GM23338 (cell line): ENCODE results near the gene RHBDD1. TPM values are rescaled to one million over a fixed set of nuclear protein-coding genes. Genes with fewer than 3 reads are reported as not detected.

ENCODE experiments used
- ATAC-seq: fragments of 200-7000 bp; cut with Tn5 transposase; 3 replicates; pipeline ENCODE4 v1.9.1; 2020
- DNase-seq: peaks from one replicate; pipeline ENCODE4 v3.0.0-alpha.2; 2015; ENCODE audit warnings: low spot score
- H2AFZ ChIP-seq: fragments of 200-600 bp; sonication (generic); 2 replicates; pipeline ENCODE4 v1.8.0; 2016; ENCODE audit warnings: antibody characterized with exemption, mild to moderate bottlenecking, moderate library complexity
- H3F3A ChIP-seq: fragments of 200-600 bp; sonication (generic); replicated peaks from 2 replicates; pipeline ENCODE4 v1.8.0; 2017; ENCODE audit warnings: antibody characterized with exemption, mixed run types, low read depth
- H3K27ac ChIP-seq: fragments of 200-600 bp; sonication (generic); 2 replicates; pipeline ENCODE4 v1.6.1; 2016; ENCODE audit warnings: low read depth
- H3K27me3 ChIP-seq: fragments of 200-600 bp; sonication (generic); 2 replicates; pipeline ENCODE4 v1.8.0; 2016; ENCODE audit warnings: mild to moderate bottlenecking, mixed run types, moderate library complexity; ENCODE audit not compliant: insufficient read depth
- H3K36me3 ChIP-seq: fragments of 200-600 bp; sonication (generic); 2 replicates; pipeline ENCODE4 v1.8.0; 2016; ENCODE audit warnings: mild to moderate bottlenecking; ENCODE audit not compliant: insufficient read depth
- H3K4me1 ChIP-seq: fragments of 200-600 bp; sonication (generic); 2 replicates; pipeline ENCODE4 v1.8.0; 2016; ENCODE audit warnings: mild to moderate bottlenecking, moderate library complexity; ENCODE audit not compliant: insufficient read depth
- H3K4me2 ChIP-seq: fragments of 200-600 bp; sonication (generic); 2 replicates; pipeline ENCODE4 v1.7.1; 2017; ENCODE audit warnings: mixed run types
- H3K4me3 ChIP-seq: fragments of 200-600 bp; sonication (generic); 2 replicates; pipeline ENCODE4 v1.6.1; 2016; ENCODE audit warnings: mixed run types
- H3K79me2 ChIP-seq: fragments of 200-600 bp; sonication (generic); replicated peaks from 2 replicates; pipeline ENCODE4 v1.8.0; 2017; ENCODE audit warnings: mild to moderate bottlenecking; ENCODE audit not compliant: insufficient read depth
- H3K9me2 ChIP-seq: fragments of 200-600 bp; sonication (generic); 2 replicates; pipeline ENCODE4 v1.8.0; 2017; ENCODE audit not compliant: insufficient read depth
- H4K20me1 ChIP-seq: fragments of 200-600 bp; sonication (generic); replicated peaks from 2 replicates; pipeline ENCODE4 v1.8.0; 2017; ENCODE audit warnings: mild to moderate bottlenecking; ENCODE audit not compliant: insufficient read depth
- H3K27ac Mint-ChIP-seq: 2 replicates; pipeline ENCODE4 v1.8.0; 2020; ENCODE audit warnings: inconsistent platforms, mild to moderate bottlenecking, moderate library complexity, mixed read lengths
- H3K27me3 Mint-ChIP-seq: 3 replicates; pipeline ENCODE4 v1.8.0; 2022; ENCODE audit warnings: low read depth, mild to moderate bottlenecking, moderate library complexity, mixed read lengths, inconsistent platforms; ENCODE audit not compliant: insufficient read depth, poor library complexity
- H3K36me3 Mint-ChIP-seq: 3 replicates; pipeline ENCODE4 v1.8.0; 2021; ENCODE audit warnings: low read depth, mild to moderate bottlenecking, inconsistent platforms, moderate library complexity, mixed read lengths
- H3K4me1 Mint-ChIP-seq: 3 replicates; pipeline ENCODE4 v1.8.0; 2020; ENCODE audit warnings: mild to moderate bottlenecking, inconsistent platforms, mixed read lengths
- H3K4me3 Mint-ChIP-seq: 3 replicates; pipeline ENCODE4 v1.8.0; 2021; ENCODE audit warnings: moderate library complexity, mild to moderate bottlenecking, inconsistent platforms, mixed read lengths
- H3K9me3 Mint-ChIP-seq: 3 replicates; pipeline ENCODE4 v1.8.0; 2020; ENCODE audit warnings: moderate library complexity, mild to moderate bottlenecking, inconsistent platforms, mixed read lengths
- CREB1 ChIP-seq: fragments of 250-450 bp; sonication (Bioruptor Pico); IDR thresholded peaks from 2 replicates; pipeline ENCODE4 v1.5.0; 2020; ENCODE audit warnings: low read depth, mild to moderate bottlenecking, moderate library complexity
- CTCF ChIP-seq, 2 experiments: fragments of 200-600 bp in 1 of 2; sonication (generic) in 1 of 2; conservative IDR thresholded peaks; 2 replicates each; pipeline versions ENCODE4 v1.5.1 to v1.6.1; 2016 to 2017; ENCODE audit warnings: antibody characterized with exemption in 2 of 2, low read depth in 2 of 2, mild to moderate bottlenecking in 2 of 2, moderate library complexity in 1 of 2
- ETS1 ChIP-seq: IDR thresholded peaks from 2 replicates; pipeline ENCODE4 v1.6.1; 2016; ENCODE audit warnings: antibody characterized with exemption
- EZH2 ChIP-seq: fragments of 200-600 bp; sonication (generic); IDR thresholded peaks from one replicate; pipeline ENCODE4 v1.8.0; 2017; ENCODE audit warnings: antibody characterized with exemption, mild to moderate bottlenecking, low read depth; ENCODE audit not compliant: unreplicated experiment
- POLR2AphosphoS5 ChIP-seq: IDR thresholded peaks from 2 replicates; pipeline ENCODE4 v1.6.1; 2016; ENCODE audit warnings: antibody characterized with exemption, low read depth
- REST ChIP-seq: IDR thresholded peaks from one replicate; pipeline ENCODE4 v1.6.1; 2018; ENCODE audit warnings: antibody characterized with exemption; ENCODE audit not compliant: unreplicated experiment
- ZNF114 ChIP-seq: fragments of 250-450 bp; sonication (Bioruptor Pico); IDR thresholded peaks from 2 replicates; pipeline ENCODE4 v1.5.0; 2020; ENCODE audit warnings: mild to moderate bottlenecking, moderate library complexity
- polyA plus RNA-seq: library from polyadenylated mRNA; unstranded; fragments of >200 nt; fragmentation: Nextera tagmentation; extraction: Ambion mirVana; gene quantifications from 2 replicates; pipeline ENCODE4 v1.2.1, GENCODE V29; 2016
- total RNA-seq: library from RNA; depleted of rRNA; stranded (reverse); fragments of >200 nt; shearing (Covaris generic); gene quantifications from 2 replicates; pipeline ENCODE4 v1.2.3, GENCODE V29; 2014

Gene RHBDD1
- total and polyA plus RNA-seq, 2 experiments from 2014 or later, result 7.3 to 13.0 TPM

- H3F3A ChIP-seq, result peaks cover 5% of the 10 kb centered on the region; the same call in 1 of the 2 replicates
- H3K4me1 ChIP-seq, result peaks cover 40% of the 10 kb centered on the region
- peaks cover 4% of the 10 kb centered on the region; the same call in 1 of the 2 replicates for H3K36me3 ChIP-seq
- no peak for ATAC-seq
- H3K27ac Mint-ChIP-seq, result no peak overlapping the region
- peaks cover 35% of the 10 kb centered on the region for H3K4me1 Mint-ChIP-seq
- H3K9me2 ChIP-seq, result no peaks in the 10 kb centered on the region
- 0 out of 2 replicates have a peak, but pooled peaks cover 4% of the 10 kb centered on the region for H4K20me1 ChIP-seq
- peaks cover 81% of the 10 kb centered on the region for H3K79me2 ChIP-seq
- no peaks in the 10 kb centered on the region for H3K27me3 ChIP-seq
- no peak overlapping the region for H2AFZ ChIP-seq
- 0 out of 2 replicates have a peak overlapping the region, but pooled peaks have one; percentile 17 for H3K4me2 ChIP-seq
- TF ChIP-seq CREB1 (CRISPR knock-in tag) (no peak), CTCF (conservative IDR thresholded peaks at IDR 0.05; ENCODE audit: low read depth in 2 of 2) (no peak), EZH2 (no peak), ETS1 (no peak)
- DNase-seq, result no peak
- no peak overlapping the region for H3K4me3 ChIP-seq
- no peaks in the 10 kb centered on the region for H3K9me3 Mint-ChIP-seq
- peaks cover 26% of the 10 kb centered on the region for H3K36me3 Mint-ChIP-seq
- peaks cover 7% of the 10 kb centered on the region for H3K27me3 Mint-ChIP-seq
- H3K27ac ChIP-seq, result no peak overlapping the region
- no peak overlapping the region for H3K4me3 Mint-ChIP-seq
Observed at GRCh38 chr2:226788881-226789490, 46.9 kb upstream of the RHBDD1 start.

- H3K4me3 ChIP-seq, result 0 out of 2 replicates have a peak overlapping the region, but pooled peaks have one; percentile 54
- no peak overlapping the region for H2AFZ ChIP-seq
- 0 out of 2 replicates have a peak, but pooled peaks cover 4% of the 10 kb centered on the region for H4K20me1 ChIP-seq
- no peak for ATAC-seq
- H3K4me1 ChIP-seq, result peaks cover 47% of the 10 kb centered on the region
- H3K4me2 ChIP-seq, result peak overlapping the region; percentile 80; the same call in 1 of the 2 replicates
- H3K4me3 Mint-ChIP-seq, result peak overlapping the region; percentile 53; the same call in 2 of the 3 replicates
- no peaks in the 10 kb centered on the region for H3K9me3 Mint-ChIP-seq
- peaks cover 29% of the 10 kb centered on the region for H3K36me3 Mint-ChIP-seq
- H3K27me3 ChIP-seq, result no peaks in the 10 kb centered on the region
- peaks cover 4% of the 10 kb centered on the region; the same call in 1 of the 2 replicates for H3K36me3 ChIP-seq
- H3F3A ChIP-seq, result peaks cover 5% of the 10 kb centered on the region; the same call in 1 of the 2 replicates
- peaks cover 45% of the 10 kb centered on the region for H3K4me1 Mint-ChIP-seq
- no peak overlapping the region for H3K27ac Mint-ChIP-seq
- no peak for DNase-seq
- TF ChIP-seq ETS1 (no peak), ZNF114 (no peak), REST (no peak), POLR2AphosphoS5 (no peak), CTCF (conservative IDR thresholded peaks at IDR 0.05; ENCODE audit: low read depth in 2 of 2) (no peak), EZH2 (no peak)
- H3K79me2 ChIP-seq, result peaks cover 82% of the 10 kb centered on the region
- no peak overlapping the region for H3K27ac ChIP-seq
- H3K9me2 ChIP-seq, result no peaks in the 10 kb centered on the region
- H3K27me3 Mint-ChIP-seq, result peaks cover 7% of the 10 kb centered on the region
Observed at GRCh38 chr2:226790011-226790410, 45.8 kb upstream of the RHBDD1 start.
